ENCODE measurements around the gene LRRC59.

- TF ChIP-seq CTCF (IDR thresholded peaks at IDR 0.05), result no peak
- no peak for TF ChIP-seq EZH2 (IDR thresholded peaks at IDR 0.05; ENCODE audit: borderline replicate concordance, insufficient read depth, low read depth, low read length, poor library complexity, severe bottlenecking)
Measured at GRCh38 chr17:50429793-50430192, 32.5 kb upstream of the LRRC59 start.

All from B cell (primary cell).